ENCODE results near the gene PSMA8.
"Not testable (repeated sequence)": the region's sequence is repeated elsewhere in the genome, so short reads cannot be mapped to it uniquely, and the experiment has no call there.

Gene PSMA8

GRCh38 chr18:26133652-26134051 lies at the start of gene PSMA8:
Gene PSMA8 (plus strand): TSS chr18:26133869. CDS start chr18:26133966, 97 bp downstream.
- FAIRE-seq (no peak), DNase-seq (ENCODE audit: low spot score) (no peak)

GRCh38 chr18:26085056-26085455 lies 48.6 kb upstream of the PSMA8 start:
- no peak for FAIRE-seq
- no peak for DNase-seq (ENCODE audit: low spot score)

- DNase-seq (ENCODE audit: low spot score) (no peak), FAIRE-seq (no peak)
Observed at GRCh38 chr18:26086959-26087358, 46.7 kb upstream of the PSMA8 start.

- FAIRE-seq (no peak), DNase-seq (ENCODE audit: low spot score) (no peak)
Observed at GRCh38 chr18:26088487-26088886, 45.2 kb upstream of the PSMA8 start.

GRCh38 chr18:26089293-26090129 lies 44.2 kb upstream of the PSMA8 start:
- DNase-seq (ENCODE audit: low spot score), result peak; percentile 6
- no peak for FAIRE-seq

- DNase-seq (ENCODE audit: low spot score) (peak; percentile 73), FAIRE-seq (no peak)
Observed at GRCh38 chr18:26090130-26091046, 43.3 kb upstream of the PSMA8 start, which contains the start of gene SS18. Gene SS18 (minus strand): TSS chr18:26090613. CDS start chr18:26090569, 44 bp downstream.

- FAIRE-seq (no peak), DNase-seq (ENCODE audit: low spot score) (no peak)
Observed at GRCh38 chr18:26091047-26091630, 42.5 kb upstream of the PSMA8 start.

GRCh38 chr18:26096852-26097251 lies 36.8 kb upstream of the PSMA8 start:
- DNase-seq (ENCODE audit: low spot score), result no peak

GRCh38 chr18:26097563-26097962 lies 36.1 kb upstream of the PSMA8 start:
- no peak for DNase-seq (ENCODE audit: low spot score)
- FAIRE-seq, result no peak

More at GRCh38 chr18:26096852-26097251, 36.8 kb upstream of the PSMA8 start:
- FAIRE-seq, result no peak

- DNase-seq (ENCODE audit: low spot score), result no peak
- FAIRE-seq, result no peak
Observed at GRCh38 chr18:26103579-26103978, 30.1 kb upstream of the PSMA8 start.

- DNase-seq (ENCODE audit: low spot score) (no peak), FAIRE-seq (no peak)
Observed at GRCh38 chr18:26104035-26104434, 29.6 kb upstream of the PSMA8 start.

- DNase-seq (ENCODE audit: low spot score) (no peak), FAIRE-seq (no peak)
Observed at GRCh38 chr18:26119246-26119645, 14.4 kb upstream of the PSMA8 start.

- DNase-seq (ENCODE audit: low spot score) (no peak), FAIRE-seq (no peak)
Observed at GRCh38 chr18:26121476-26121875, 12.2 kb upstream of the PSMA8 start.

- not testable (repeated sequence) for DNase-seq (ENCODE audit: low spot score); FAIRE-seq
Observed at GRCh38 chr18:26121994-26122393, 11.7 kb upstream of the PSMA8 start.

GRCh38 chr18:26127786-26128185 lies 5.9 kb upstream of the PSMA8 start:
- no peak for DNase-seq (ENCODE audit: low spot score)
- FAIRE-seq, result no peak

- not testable (repeated sequence) for DNase-seq (ENCODE audit: low spot score); FAIRE-seq
Observed at GRCh38 chr18:26128192-26128591, 5.5 kb upstream of the PSMA8 start.

GRCh38 chr18:26134107-26134506 lies 438 bp downstream of the PSMA8 start:
- no peak for DNase-seq (ENCODE audit: low spot score)
- FAIRE-seq, result no peak

GRCh38 chr18:26135548-26135947 lies 1.9 kb downstream of the PSMA8 start:
- DNase-seq (ENCODE audit: low spot score) (no peak), FAIRE-seq (no peak)

- no peak for FAIRE-seq
- DNase-seq (ENCODE audit: low spot score), result no peak
Observed at GRCh38 chr18:26157326-26157725, 23.7 kb downstream of the PSMA8 start.

- no peak for FAIRE-seq
Observed at GRCh38 chr18:26159353-26159752, 25.7 kb downstream of the PSMA8 start.

GRCh38 chr18:26164571-26164970 lies 30.9 kb downstream of the PSMA8 start:
- DNase-seq (ENCODE audit: low spot score) (no peak), FAIRE-seq (no peak)

More at GRCh38 chr18:26159353-26159752, 25.7 kb downstream of the PSMA8 start:
- no peak for DNase-seq (ENCODE audit: low spot score)

All from RCC 7860 (cell line).